ENCODE measurements around the gene SLC6A6. TPM values are rescaled to one million over a fixed set of nuclear protein-coding genes. Genes with fewer than 3 reads are reported as not detected.

Gene SLC6A6
- total and polyA plus RNA-seq, 2 experiments from 2014 or later, result 27.5 to 150 TPM

GRCh38 chr3:14431452-14431916 lies 29.1 kb downstream of the SLC6A6 start:
- no peaks in the 10 kb centered on the region; the same call in 2 of the 3 replicates for H3K9me3 Mint-ChIP-seq
- no peak overlapping the region for H3K27ac Mint-ChIP-seq
- no peaks in the 10 kb centered on the region for H3K36me3 Mint-ChIP-seq (ENCODE audit: low read depth)
- ATAC-seq, result peak; percentile 72
- H3K27ac ChIP-seq (ENCODE audit: low read depth), result no peak overlapping the region
- no peaks in the 10 kb centered on the region for H3K27me3 ChIP-seq (ENCODE audit: insufficient read depth)
- peaks cover 3% of the 10 kb centered on the region for H3K27me3 Mint-ChIP-seq (ENCODE audit: insufficient read depth, low read depth, poor library complexity)
- H3K4me3 ChIP-seq, result no peak overlapping the region
- peaks cover 70% of the 10 kb centered on the region for H3K79me2 ChIP-seq (replicated peaks; ENCODE audit: insufficient read depth)
- peak; percentile 52 for DNase-seq (ENCODE audit: low spot score)
- H3K4me1 ChIP-seq (ENCODE audit: insufficient read depth), result peaks cover 8% of the 10 kb centered on the region
- no peaks in the 10 kb centered on the region for H3K9me2 ChIP-seq (ENCODE audit: insufficient read depth)
- no peak overlapping the region for H3K4me2 ChIP-seq
- H3K36me3 ChIP-seq (ENCODE audit: insufficient read depth), result no peaks in the 10 kb centered on the region
- peaks cover 27% of the 10 kb centered on the region for H4K20me1 ChIP-seq (replicated peaks; ENCODE audit: insufficient read depth)
- H3K4me3 Mint-ChIP-seq, result no peak overlapping the region
- no peak for TF ChIP-seq JUNB (IDR thresholded peaks at IDR 0.05; ENCODE audit: unreplicated experiment)
- TF ChIP-seq, protein P1, sequence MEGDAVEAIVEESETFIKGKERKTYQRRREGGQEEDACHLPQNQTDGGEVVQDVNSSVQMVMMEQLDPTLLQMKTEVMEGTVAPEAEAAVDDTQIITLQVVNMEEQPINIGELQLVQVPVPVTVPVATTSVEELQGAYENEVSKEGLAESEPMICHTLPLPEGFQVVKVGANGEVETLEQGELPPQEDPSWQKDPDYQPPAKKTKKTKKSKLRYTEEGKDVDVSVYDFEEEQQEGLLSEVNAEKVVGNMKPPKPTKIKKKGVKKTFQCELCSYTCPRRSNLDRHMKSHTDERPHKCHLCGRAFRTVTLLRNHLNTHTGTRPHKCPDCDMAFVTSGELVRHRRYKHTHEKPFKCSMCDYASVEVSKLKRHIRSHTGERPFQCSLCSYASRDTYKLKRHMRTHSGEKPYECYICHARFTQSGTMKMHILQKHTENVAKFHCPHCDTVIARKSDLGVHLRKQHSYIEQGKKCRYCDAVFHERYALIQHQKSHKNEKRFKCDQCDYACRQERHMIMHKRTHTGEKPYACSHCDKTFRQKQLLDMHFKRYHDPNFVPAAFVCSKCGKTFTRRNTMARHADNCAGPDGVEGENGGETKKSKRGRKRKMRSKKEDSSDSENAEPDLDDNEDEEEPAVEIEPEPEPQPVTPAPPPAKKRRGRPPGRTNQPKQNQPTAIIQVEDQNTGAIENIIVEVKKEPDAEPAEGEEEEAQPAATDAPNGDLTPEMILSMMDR (conservative IDR thresholded peaks at IDR 0.05; ENCODE audit: low read depth in 2 of 2), result peak; percentile 11 to 59; a peak in 2 of 4 replicates
- no peaks in the 10 kb centered on the region for H3F3A ChIP-seq (replicated peaks; ENCODE audit: low read depth)
- H3K4me1 Mint-ChIP-seq, result peaks cover 34% of the 10 kb centered on the region
- H2AFZ ChIP-seq, result no peak overlapping the region

GRCh38 chr3:14431917-14432834 lies 29.8 kb downstream of the SLC6A6 start:
- no peaks in the 10 kb centered on the region for H3K27me3 ChIP-seq (ENCODE audit: insufficient read depth)
- H3K27ac ChIP-seq (ENCODE audit: low read depth), result no peak overlapping the region
- H3K4me1 ChIP-seq (ENCODE audit: insufficient read depth), result peaks cover 7% of the 10 kb centered on the region; the same call in 1 of the 2 replicates
- peaks cover 72% of the 10 kb centered on the region for H3K79me2 ChIP-seq (replicated peaks; ENCODE audit: insufficient read depth)
- peaks cover 25% of the 10 kb centered on the region for H4K20me1 ChIP-seq (replicated peaks; ENCODE audit: insufficient read depth)
- H3K36me3 ChIP-seq (ENCODE audit: insufficient read depth), result no peaks in the 10 kb centered on the region
- DNase-seq (ENCODE audit: low spot score), result no peak
- H3K9me2 ChIP-seq (ENCODE audit: insufficient read depth), result no peaks in the 10 kb centered on the region
- TF ChIP-seq STAT1 (IDR thresholded peaks at IDR 0.05; ENCODE audit: unreplicated experiment), result no peak
- TF ChIP-seq EZH2phosphoT487 (IDR thresholded peaks at IDR 0.05; ENCODE audit: unreplicated experiment), result no peak
- no peak for TF ChIP-seq NANOG (IDR thresholded peaks at IDR 0.05; ENCODE audit: borderline replicate concordance)
- H3K4me3 ChIP-seq, result no peak overlapping the region
- H3K4me3 Mint-ChIP-seq, result no peak overlapping the region
- H3K4me2 ChIP-seq, result no peak overlapping the region
- peaks cover 3% of the 10 kb centered on the region for H3K27me3 Mint-ChIP-seq (ENCODE audit: insufficient read depth, low read depth, poor library complexity)
- H2AFZ ChIP-seq, result no peak overlapping the region
- H3K4me1 Mint-ChIP-seq, result peaks cover 28% of the 10 kb centered on the region
- H3K36me3 Mint-ChIP-seq (ENCODE audit: low read depth), result no peaks in the 10 kb centered on the region
- no peaks in the 10 kb centered on the region; the same call in 2 of the 3 replicates for H3K9me3 Mint-ChIP-seq
- H3F3A ChIP-seq (replicated peaks; ENCODE audit: low read depth), result no peaks in the 10 kb centered on the region
- no peak overlapping the region for H3K27ac Mint-ChIP-seq
- peak; percentile 42 for ATAC-seq

DNA sequence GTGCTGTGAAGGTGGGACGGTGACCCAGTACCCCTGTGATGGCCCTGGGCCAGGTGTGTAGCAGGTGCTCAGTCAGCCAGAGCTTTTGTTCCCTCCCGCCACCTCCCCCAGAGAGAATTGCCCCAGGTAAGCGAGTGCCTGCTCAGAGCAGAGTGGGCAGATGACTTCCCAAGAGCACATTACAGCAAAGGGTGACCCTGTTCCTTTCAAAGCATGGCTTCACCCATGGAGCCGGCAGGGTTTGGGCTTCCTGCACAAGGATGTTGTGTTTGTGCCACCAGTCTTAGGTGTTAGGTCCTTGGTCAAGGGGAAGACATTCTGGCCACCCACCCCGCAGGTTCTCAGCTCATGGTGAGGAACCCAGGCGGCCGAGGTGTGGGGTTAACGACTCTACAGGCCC lies 30.7 kb downstream of the SLC6A6 start:
- Histone ChIP-seq H4K20me1 (replicated peaks; ENCODE audit: insufficient read depth) (peaks cover 26% of the 10 kb centered on the region), H3K4me2 (no peak overlapping the region), H3K4me3 (no peak overlapping the region), H3K79me2 (replicated peaks; ENCODE audit: insufficient read depth) (peaks cover 74% of the 10 kb centered on the region), H2AFZ (no peak overlapping the region), H3K27ac (ENCODE audit: low read depth) (no peak overlapping the region), H3K27me3 (ENCODE audit: insufficient read depth) (no peaks in the 10 kb centered on the region), H3K9me2 (ENCODE audit: insufficient read depth) (no peaks in the 10 kb centered on the region), H3K36me3 (ENCODE audit: insufficient read depth) (no peaks in the 10 kb centered on the region), H3K4me1 (ENCODE audit: insufficient read depth) (peaks cover 7% of the 10 kb centered on the region; the same call in 1 of the 2 replicates), H3F3A (replicated peaks; ENCODE audit: low read depth) (no peaks in the 10 kb centered on the region)
- Mint-ChIP-seq H3K27ac (no peak overlapping the region), H3K9me3 (no peaks in the 10 kb centered on the region; the same call in 2 of the 3 replicates), H3K27me3 (ENCODE audit: insufficient read depth, low read depth, poor library complexity) (peaks cover 3% of the 10 kb centered on the region), H3K36me3 (ENCODE audit: low read depth) (peaks cover under 1% of the 10 kb centered on the region; the same call in 1 of the 3 replicates), H3K4me1 (peaks cover 26% of the 10 kb centered on the region; the same call in 2 of the 3 replicates), H3K4me3 (no peak overlapping the region)
- DNase-seq (ENCODE audit: low spot score) (no peak), ATAC-seq (no peak)
- TF ChIP-seq STAT1 (IDR thresholded peaks at IDR 0.05; ENCODE audit: unreplicated experiment) (no peak), NANOG (IDR thresholded peaks at IDR 0.05; ENCODE audit: borderline replicate concordance) (no peak), EZH2phosphoT487 (IDR thresholded peaks at IDR 0.05; ENCODE audit: unreplicated experiment) (no peak), REST (IDR thresholded peaks at IDR 0.05; ENCODE audit: unreplicated experiment) (no peak)
- TF ChIP-seq, protein P2, sequence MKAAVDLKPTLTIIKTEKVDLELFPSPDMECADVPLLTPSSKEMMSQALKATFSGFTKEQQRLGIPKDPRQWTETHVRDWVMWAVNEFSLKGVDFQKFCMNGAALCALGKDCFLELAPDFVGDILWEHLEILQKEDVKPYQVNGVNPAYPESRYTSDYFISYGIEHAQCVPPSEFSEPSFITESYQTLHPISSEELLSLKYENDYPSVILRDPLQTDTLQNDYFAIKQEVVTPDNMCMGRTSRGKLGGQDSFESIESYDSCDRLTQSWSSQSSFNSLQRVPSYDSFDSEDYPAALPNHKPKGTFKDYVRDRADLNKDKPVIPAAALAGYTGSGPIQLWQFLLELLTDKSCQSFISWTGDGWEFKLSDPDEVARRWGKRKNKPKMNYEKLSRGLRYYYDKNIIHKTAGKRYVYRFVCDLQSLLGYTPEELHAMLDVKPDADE (IDR thresholded peaks at IDR 0.05), result no peak
- TF ChIP-seq, protein P1 (conservative IDR thresholded peaks at IDR 0.05; ENCODE audit: low read depth in 2 of 2), result no peak

All from GM23338 (cell line).